Heart left ventricle (tissue), 16 donors: Measurements from ENCODE around the gene KRT39. TPM values are rescaled to one million over a fixed set of nuclear protein-coding genes. Genes with fewer than 3 reads are reported as not detected.

Experiments used
- ATAC-seq, 4 donors: fragments of 200-7000 bp; cut with Tn5 transposase; one replicate each; pipeline ENCODE4 v1.9.1; 2020 to 2022; ENCODE audit warnings: moderate library complexity in 4 of 4, mild to moderate bottlenecking in 3 of 4, moderate number of reproducible peaks in 1 of 4
- DNase-seq, 5 donors: peaks; one replicate each; pipeline ENCODE4 v3.0.0-alpha.2; 2020
- H3K27ac ChIP-seq, 12 donors: fragments of 200-600 bp; sonication (generic) in 4 of 12; one replicate each; pipeline versions ENCODE4 v1.5.0 to v1.8.0; 2016 to 2022; ENCODE audit warnings: mild to moderate bottlenecking in 2 of 12
- H3K27me3 ChIP-seq, 9 donors: fragments of 200-600 bp; sonication (generic) in 2 of 9; one replicate each; pipeline versions ENCODE4 v1.5.1 to v1.8.0; 2016 to 2022; ENCODE audit warnings: mild to moderate bottlenecking in 3 of 9
- H3K36me3 ChIP-seq, 9 donors: fragments of 200-600 bp; sonication (generic) in 2 of 9; one replicate each; pipeline versions ENCODE4 v1.5.0 to v1.8.0; 2018 to 2022; ENCODE audit warnings: mild to moderate bottlenecking in 2 of 9
- H3K4me1 ChIP-seq, 12 donors: fragments of 200-600 bp; sonication (generic) in 4 of 12; one replicate each; pipeline versions ENCODE4 v1.5.0 to v1.8.0; 2016 to 2022; ENCODE audit warnings: mild to moderate bottlenecking in 3 of 12
- H3K4me3 ChIP-seq, 12 donors: fragments of 200-600 bp; sonication (generic) in 4 of 12; one replicate each; pipeline versions ENCODE4 v1.5.0 to v1.8.0; 2017 to 2022; ENCODE audit warnings: mild to moderate bottlenecking in 9 of 12, moderate library complexity in 4 of 12
- H3K9me3 ChIP-seq, 12 donors: fragments of 200-600 bp; sonication (generic) in 4 of 12; one replicate each; pipeline versions ENCODE4 v1.5.0 to v1.8.0; 2016 to 2022; ENCODE audit warnings: mild to moderate bottlenecking in 1 of 12
- POLR2A ChIP-seq, 2 donors: fragments of 450-650 bp; IDR thresholded peaks; one replicate each; pipeline ENCODE4 v1.6.1; 2017; ENCODE audit warnings: antibody characterized with exemption in 2 of 2, mild to moderate bottlenecking in 2 of 2, moderate library complexity in 2 of 2
- WGBS, 4 donors: extraction: QIAGEN DNeasy Blood & Tissue Kit in 2 of 4; methylation state at CpG; one replicate each; pipeline versions ENCODE4 v1.1.5 to v1.1.7; 2013 to 2018; 5-methylcytosine and 5-hydroxymethylcytosine counted together
- intact Hi-C, 10 donors: fragments of 100-400 bp; cut with DNase I; formaldehyde crosslinking; loops; one replicate each; pipeline versions ENCODE4 v1.11.1 to v1.14.2; 2022
- polyA plus RNA-seq, 2 donors: library from polyadenylated mRNA; stranded (reverse); fragments of 200-250 nt; gene quantifications; one replicate each; pipeline ENCODE4 v1.2.3, GENCODE V29; 2013
- total RNA-seq, 9 donors: library from RNA; depleted of rRNA in 2 of 9; stranded (reverse); fragments of >200 nt in 2 of 9; fragmentation: NEBNext Ultra II Directional in 3 of 9; extraction: Animal tissue kit (Norgen Biotek cat#: 25700) in 3 of 9; gene quantifications; one replicate each; pipeline versions ENCODE4 v1.1.0 to v1.2.4, GENCODE V29; 2016 to 2023
- TF ChIP-seq, protein P1 (sequence below), 12 donors: fragments of 200-600 bp; sonication (generic) in 4 of 12; IDR thresholded peaks; one replicate each; pipeline versions ENCODE4 v1.5.0 to v1.8.0; 2018 to 2022; ENCODE audit warnings: antibody characterized with exemption in 12 of 12, mild to moderate bottlenecking in 5 of 12
- donor health status: ischemic (EF 13 %, LVEDD 7.1; RV severe dilation, severe dysfunction).
- donor health status: healthy with polysubstance abuse.
- donor health status: DM: no; HTN: yes; CAD: no.
- donor health status: DM: no; HTN: no; CAD: no.
- donor health status: ischemic (EF 25% LVEDD 6.9; RV normal size, moderate dysfunction).
- donor health status: ischemic (EF 25% LVEDD 5.7; RV mildly dilated, moderate dysfunction).
- donor health status: healthy.
- donor health status: DM: yes; HTN: yes; CAD: no.
- donor health status: ischemic (EF 35%, LVEDD 5.7; RV mildly dilated, moderate dysfunction).
- donor health status: nonischemic (EF 11% LVEDD 7.7; RV severe dilation, severe dysfunction).
- donor health status: DM: yes; HTN: yes; CAD: no.
- donor health status: PGD.
- donor health status: ischemic (EF 29% LVEDD 5.4; RV normal size, mild dysfunction).
- donor health status: nonischemic (EF 23%, LVEDD 6.1; RV moderate dilation, normal function).

Gene KRT39
- total and polyA plus RNA-seq, 11 donors = not detected

DNA sequence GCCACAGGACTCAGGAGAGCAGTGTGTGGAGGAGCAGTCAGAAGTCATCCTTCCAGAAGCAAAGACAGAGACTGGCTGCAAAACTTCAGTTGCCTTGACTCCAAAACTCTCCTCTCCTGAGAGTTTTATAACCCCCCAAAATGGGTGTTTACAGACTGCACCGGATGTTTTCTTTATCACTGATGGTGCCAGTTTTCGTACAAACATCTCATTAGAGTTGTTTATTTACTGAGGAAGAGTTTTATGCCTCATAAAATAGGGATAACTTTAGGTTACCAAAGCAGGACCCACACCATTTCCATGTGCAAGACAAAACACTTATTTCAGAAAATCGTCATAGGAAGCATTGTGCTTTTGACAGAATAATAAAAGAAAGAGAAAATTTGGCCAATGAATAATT, 17.5 kb upstream of the KRT39 start, which contains the start of gene KRT40:
KRT40 (minus strand) TSS at position 101 of the 400 bp plus-strand sequence; CDS start at position 48, 53 bp downstream.
- no peaks in the 10 kb centered on the region for H3K9me3 ChIP-seq
- WGBS, 4 donors = 65 to 75% (median 72%) methylated on average over 3 of the region's 3 CpGs
- H3K27ac ChIP-seq = no peak within 1 kb of the TSS
- TF ChIP-seq, protein P1, sequence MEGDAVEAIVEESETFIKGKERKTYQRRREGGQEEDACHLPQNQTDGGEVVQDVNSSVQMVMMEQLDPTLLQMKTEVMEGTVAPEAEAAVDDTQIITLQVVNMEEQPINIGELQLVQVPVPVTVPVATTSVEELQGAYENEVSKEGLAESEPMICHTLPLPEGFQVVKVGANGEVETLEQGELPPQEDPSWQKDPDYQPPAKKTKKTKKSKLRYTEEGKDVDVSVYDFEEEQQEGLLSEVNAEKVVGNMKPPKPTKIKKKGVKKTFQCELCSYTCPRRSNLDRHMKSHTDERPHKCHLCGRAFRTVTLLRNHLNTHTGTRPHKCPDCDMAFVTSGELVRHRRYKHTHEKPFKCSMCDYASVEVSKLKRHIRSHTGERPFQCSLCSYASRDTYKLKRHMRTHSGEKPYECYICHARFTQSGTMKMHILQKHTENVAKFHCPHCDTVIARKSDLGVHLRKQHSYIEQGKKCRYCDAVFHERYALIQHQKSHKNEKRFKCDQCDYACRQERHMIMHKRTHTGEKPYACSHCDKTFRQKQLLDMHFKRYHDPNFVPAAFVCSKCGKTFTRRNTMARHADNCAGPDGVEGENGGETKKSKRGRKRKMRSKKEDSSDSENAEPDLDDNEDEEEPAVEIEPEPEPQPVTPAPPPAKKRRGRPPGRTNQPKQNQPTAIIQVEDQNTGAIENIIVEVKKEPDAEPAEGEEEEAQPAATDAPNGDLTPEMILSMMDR (IDR thresholded peaks at IDR 0.05) = no peak
- no peak for TF ChIP-seq POLR2A (IDR thresholded peaks at IDR 0.05)
- DNase-seq (no peak), ATAC-seq (no peak)
- intact Hi-C loops = no loop called here
- no peaks in the 10 kb centered on the region for H3K36me3 ChIP-seq
- peaks cover 0 to 5% (median 0%) of the 10 kb centered on the region in 12 donors for H3K4me1 ChIP-seq
- H3K27me3 ChIP-seq = peaks cover 0 to 35% (median 7%) of the 10 kb centered on the region in 9 donors
- H3K4me3 ChIP-seq = no peak within 1 kb of the TSS

- Histone ChIP-seq H3K9me3 (no peaks in the 10 kb centered on the region), H3K36me3 (no peaks in the 10 kb centered on the region), H3K4me3 (no peak overlapping the region), H3K27me3 (peaks cover 0 to 33% (median 6%) of the 10 kb centered on the region in 9 donors), H3K4me1 (peaks cover 0 to 5% (median 0%) of the 10 kb centered on the region in 12 donors), H3K27ac (no peak overlapping the region)
- DNase-seq = no peak
- TF ChIP-seq, protein P1 (IDR thresholded peaks at IDR 0.05) = no peak
- TF ChIP-seq POLR2A (IDR thresholded peaks at IDR 0.05) = no peak
- intact Hi-C loops = no loop called here
- ATAC-seq = no peak
- 46 to 55% (median 51%) methylated on average over 5 of the region's 5 CpGs for WGBS, 4 donors
These were observed 14.4 kb upstream of the KRT39 start for GRCh38 chr17:40981115-40981514.

- intact Hi-C loops = no loop called here
- ATAC-seq = peak in 2 of 4 donors; percentile 42 to 46
- DNase-seq = no peak
- Histone ChIP-seq H3K27ac (no peak overlapping the region), H3K4me1 (peaks cover 0 to 5% (median 0%) of the 10 kb centered on the region in 12 donors), H3K4me3 (no peak overlapping the region), H3K27me3 (peaks cover 0 to 35% (median 10%) of the 10 kb centered on the region in 9 donors), H3K36me3 (no peaks in the 10 kb centered on the region), H3K9me3 (no peaks in the 10 kb centered on the region)
- TF ChIP-seq, protein P1 (IDR thresholded peaks at IDR 0.05) = no peak
- TF ChIP-seq POLR2A (IDR thresholded peaks at IDR 0.05) = no peak
- WGBS, 4 donors = 3 to 16% (median 10%) methylated on average over 8 of the region's 8 CpGs
These were observed 13.8 kb upstream of the KRT39 start for GRCh38 chr17:40980596-40980995.

DNA sequence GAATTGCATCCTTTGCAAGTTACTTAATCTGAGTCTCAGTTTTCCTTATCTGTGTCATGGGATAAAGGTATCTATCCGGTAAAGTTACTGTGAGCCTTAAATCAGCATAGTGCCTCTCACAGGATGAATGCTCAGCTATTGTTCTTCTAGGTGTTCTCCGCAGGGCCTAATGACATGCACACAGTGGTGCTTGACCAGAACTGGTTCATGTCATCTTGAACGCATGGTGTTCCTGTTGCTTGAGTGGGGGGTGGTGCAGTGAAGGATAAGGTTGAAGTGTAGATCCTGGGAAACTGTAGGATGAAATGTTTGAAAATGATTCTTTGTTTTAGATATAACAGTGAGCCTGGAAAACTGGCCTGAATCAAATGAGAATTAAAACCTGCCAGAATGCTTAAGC, 13.4 kb upstream of the KRT39 start:
- ATAC-seq (no peak), DNase-seq (no peak)
- peaks cover 0 to 40% (median 10%) of the 10 kb centered on the region in 9 donors for H3K27me3 ChIP-seq
- 51 to 70% (median 60%) methylated on average over 3 of the region's 3 CpGs for WGBS, 4 donors
- peaks cover 0 to 5% (median 0%) of the 10 kb centered on the region in 12 donors for H3K4me1 ChIP-seq
- H3K36me3 ChIP-seq = no peaks in the 10 kb centered on the region
- TF ChIP-seq, protein P1 (IDR thresholded peaks at IDR 0.05) = no peak
- TF ChIP-seq POLR2A (IDR thresholded peaks at IDR 0.05) = no peak
- intact Hi-C loops = no loop called here
- no peak overlapping the region for H3K27ac ChIP-seq
- H3K9me3 ChIP-seq = no peaks in the 10 kb centered on the region
- H3K4me3 ChIP-seq = no peak overlapping the region
